ENCODE results near the gene SPATA4.

SPATA4 gene

DNA sequence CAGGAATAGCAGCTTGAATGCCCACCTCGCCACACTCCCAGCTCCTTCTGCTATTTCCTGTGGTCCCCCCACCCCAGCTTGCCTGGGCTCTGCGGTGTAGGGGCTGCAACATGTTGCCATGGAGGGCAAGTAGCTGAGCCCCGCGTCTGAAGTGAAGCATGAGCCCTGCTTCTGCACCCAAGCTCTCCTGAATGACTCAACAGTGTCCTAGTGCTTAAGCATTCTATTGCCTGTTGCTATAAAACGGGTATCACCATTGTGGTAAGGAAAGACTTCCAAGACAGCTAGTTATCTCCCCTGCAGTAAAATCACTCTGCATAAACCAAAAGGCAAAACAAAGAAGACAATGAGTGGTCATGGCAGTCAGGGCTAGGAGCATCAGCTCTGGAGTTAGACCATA lies 31.4 kb upstream of the SPATA4 start:
- no peaks in the 10 kb centered on the region for H3K79me2 ChIP-seq (ENCODE audit: control insufficient read depth, insufficient read depth, low read length, poor library complexity)

DNA sequence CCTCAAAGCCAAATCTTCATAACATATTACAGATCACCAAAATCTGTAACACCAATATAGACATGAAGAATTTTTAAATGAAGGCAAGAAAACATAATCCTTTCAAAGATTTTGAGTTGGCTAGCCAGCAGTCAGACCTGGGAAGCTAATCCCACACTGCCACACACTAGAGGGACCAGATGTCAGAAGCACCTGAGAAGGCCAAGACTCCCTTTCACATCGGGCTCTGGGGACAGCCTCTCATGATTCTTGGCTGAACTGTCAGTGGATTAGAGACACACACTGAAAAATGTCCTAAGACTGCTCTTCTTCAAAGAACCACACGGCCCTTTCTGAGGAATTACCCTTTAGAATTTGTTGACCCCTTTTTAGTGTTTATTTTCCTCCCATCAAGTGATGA lies 28.2 kb upstream of the SPATA4 start:
- H3K9ac ChIP-seq (ENCODE audit: low read length): no peak overlapping the region
- no peak overlapping the region for H2AK5ac ChIP-seq (ENCODE audit: low read length)
- H3K36me3 ChIP-seq (ENCODE audit: control insufficient read depth in 1 of 2, insufficient read depth in 2 of 2, low read length in 2 of 2): no peaks in the 10 kb centered on the region
- no CpG with 5 or more reads among the region's 2 CpGs for WGBS (ENCODE audit: extremely low coverage, insufficient coverage, insufficient read length)
- H3K27me3 ChIP-seq (ENCODE audit: insufficient read depth, low read length): no peaks in the 10 kb centered on the region
- H3K79me2 ChIP-seq (ENCODE audit: control insufficient read depth, insufficient read depth, low read length, poor library complexity): no peaks in the 10 kb centered on the region
- no peak overlapping the region for H3K18ac ChIP-seq (ENCODE audit: low read length)
- H3K23ac ChIP-seq (ENCODE audit: low read length): no peak overlapping the region
- no peak overlapping the region for H3K4me2 ChIP-seq (ENCODE audit: low read length)
- no peaks in the 10 kb centered on the region for H3K4me1 ChIP-seq (ENCODE audit: control insufficient read depth in 1 of 2, insufficient read depth in 2 of 2, low read length in 2 of 2)
- H4K12ac ChIP-seq (ENCODE audit: low read depth, low read length): no peak overlapping the region
- no peaks in the 10 kb centered on the region for H3K79me1 ChIP-seq (ENCODE audit: low read length)
- no peak for DNase-seq
- H2BK12ac ChIP-seq (ENCODE audit: low read length): no peak overlapping the region
- no peak overlapping the region for H4K8ac ChIP-seq (ENCODE audit: low read depth, low read length)
- H3K4ac ChIP-seq (ENCODE audit: low read depth, low read length): no peak overlapping the region
- H2AFZ ChIP-seq (ENCODE audit: insufficient read depth, low read length, poor library complexity): no peak overlapping the region
- no peaks in the 10 kb centered on the region for H3K9me3 ChIP-seq (ENCODE audit: insufficient read depth, low read depth, low read length)
- no peak overlapping the region for H2BK5ac ChIP-seq (ENCODE audit: low read depth, low read length, poor library complexity)
- no peak overlapping the region for H2BK120ac ChIP-seq (ENCODE audit: insufficient read depth, low read length, poor library complexity)
- H3K4me3 ChIP-seq (ENCODE audit: low read depth, low read length): no peak overlapping the region
- no peak overlapping the region for H4K91ac ChIP-seq (ENCODE audit: low read depth, low read length)
- no peak overlapping the region for H3K14ac ChIP-seq (ENCODE audit: low read length)
- H3K27ac ChIP-seq (ENCODE audit: low read depth, low read length): no peak overlapping the region

More for the DNA sequence above, 31.4 kb upstream of the SPATA4 start:
- Histone ChIP-seq H3K14ac (ENCODE audit: low read length) (no peak overlapping the region), H3K18ac (ENCODE audit: low read length) (no peak overlapping the region), H2BK120ac (ENCODE audit: insufficient read depth, low read length, poor library complexity) (no peak overlapping the region), H3K4me3 (ENCODE audit: low read depth, low read length) (no peak overlapping the region), H4K12ac (ENCODE audit: low read depth, low read length) (no peak overlapping the region), H3K36me3 (ENCODE audit: control insufficient read depth in 1 of 2, insufficient read depth in 2 of 2, low read length in 2 of 2) (no peaks in the 10 kb centered on the region), H3K4ac (ENCODE audit: low read depth, low read length) (no peak overlapping the region), H3K27ac (ENCODE audit: low read depth, low read length) (no peak overlapping the region), H2BK5ac (ENCODE audit: low read depth, low read length, poor library complexity) (no peak overlapping the region), H2AFZ (ENCODE audit: insufficient read depth, low read length, poor library complexity) (no peak overlapping the region), H3K4me2 (ENCODE audit: low read length) (no peak overlapping the region), H4K8ac (ENCODE audit: low read depth, low read length) (no peak overlapping the region), H3K9me3 (ENCODE audit: insufficient read depth, low read depth, low read length) (no peaks in the 10 kb centered on the region), H3K79me1 (ENCODE audit: low read length) (no peaks in the 10 kb centered on the region), H3K4me1 (ENCODE audit: control insufficient read depth in 1 of 2, insufficient read depth in 2 of 2, low read length in 2 of 2) (no peaks in the 10 kb centered on the region), H3K9ac (ENCODE audit: low read length) (no peak overlapping the region), H2AK5ac (ENCODE audit: low read length) (no peak overlapping the region), H3K23ac (ENCODE audit: low read length) (no peak overlapping the region), H3K27me3 (ENCODE audit: insufficient read depth, low read length) (no peaks in the 10 kb centered on the region), H2BK12ac (ENCODE audit: low read length) (no peak overlapping the region), H4K91ac (ENCODE audit: low read depth, low read length) (no peak overlapping the region)
- WGBS (ENCODE audit: extremely low coverage, insufficient coverage, insufficient read length): no CpG with 5 or more reads among the region's 5 CpGs
- no peak for DNase-seq

DNA sequence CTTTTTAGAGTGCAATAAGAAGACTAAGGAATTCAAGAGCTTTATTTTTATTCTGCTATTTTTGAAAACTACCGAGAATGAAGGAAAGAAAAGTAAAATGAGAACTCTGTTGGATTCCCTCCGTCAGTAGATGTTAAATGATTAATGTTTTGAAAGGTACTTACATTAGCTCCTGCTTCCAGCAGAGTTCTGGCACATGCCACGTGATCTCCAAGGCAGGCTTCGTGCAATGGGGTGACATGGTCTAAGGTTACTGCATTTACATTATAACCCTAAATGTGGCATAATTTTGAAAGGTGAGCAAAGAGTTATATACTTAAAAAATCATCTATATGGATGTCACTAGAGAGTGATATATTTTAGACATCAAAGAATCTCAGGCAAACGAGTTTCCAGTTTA lies 26.8 kb upstream of the SPATA4 start:
- Histone ChIP-seq H3K4me1 (ENCODE audit: control insufficient read depth in 1 of 2, insufficient read depth in 2 of 2, low read length in 2 of 2) (no peaks in the 10 kb centered on the region), H3K36me3 (ENCODE audit: control insufficient read depth in 1 of 2, insufficient read depth in 2 of 2, low read length in 2 of 2) (no peaks in the 10 kb centered on the region), H3K79me2 (ENCODE audit: control insufficient read depth, insufficient read depth, low read length, poor library complexity) (no peaks in the 10 kb centered on the region), H3K4me2 (ENCODE audit: low read length) (no peak overlapping the region), H3K27me3 (ENCODE audit: insufficient read depth, low read length) (no peaks in the 10 kb centered on the region), H4K91ac (ENCODE audit: low read depth, low read length) (no peak overlapping the region), H2AFZ (ENCODE audit: insufficient read depth, low read length, poor library complexity) (no peak overlapping the region), H3K18ac (ENCODE audit: low read length) (no peak overlapping the region), H3K23ac (ENCODE audit: low read length) (no peak overlapping the region), H2BK5ac (ENCODE audit: low read depth, low read length, poor library complexity) (no peak overlapping the region), H2BK120ac (ENCODE audit: insufficient read depth, low read length, poor library complexity) (no peak overlapping the region), H2BK12ac (ENCODE audit: low read length) (no peak overlapping the region), H3K79me1 (ENCODE audit: low read length) (no peaks in the 10 kb centered on the region), H4K12ac (ENCODE audit: low read depth, low read length) (no peak overlapping the region), H3K14ac (ENCODE audit: low read length) (no peak overlapping the region), H2AK5ac (ENCODE audit: low read length) (no peak overlapping the region), H4K8ac (ENCODE audit: low read depth, low read length) (no peak overlapping the region), H3K9ac (ENCODE audit: low read length) (no peak overlapping the region), H3K9me3 (ENCODE audit: insufficient read depth, low read depth, low read length) (no peaks in the 10 kb centered on the region), H3K27ac (ENCODE audit: low read depth, low read length) (no peak overlapping the region), H3K4ac (ENCODE audit: low read depth, low read length) (no peak overlapping the region), H3K4me3 (ENCODE audit: low read depth, low read length) (no peak overlapping the region)
- no peak for DNase-seq
- WGBS (ENCODE audit: extremely low coverage, insufficient coverage, insufficient read length): no CpG with 5 or more reads among the region's 5 CpGs

DNA sequence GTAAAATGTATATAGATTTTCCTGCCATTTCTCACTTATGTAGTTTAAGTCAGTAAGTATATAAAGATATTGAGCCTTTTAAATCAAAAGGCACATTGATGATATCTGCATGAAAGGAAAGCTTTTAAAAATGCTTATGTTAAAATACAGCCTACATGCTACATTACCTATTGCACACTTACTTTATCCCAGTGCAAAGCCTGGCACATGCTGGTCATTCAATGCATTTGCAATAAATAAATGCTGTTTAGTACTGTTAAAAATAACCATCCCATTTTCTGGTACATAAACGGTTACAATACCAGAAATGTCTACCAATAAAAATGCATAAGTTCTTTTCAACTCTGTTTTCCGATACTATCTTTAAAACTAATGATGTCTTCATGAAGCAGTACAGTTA lies 22.1 kb upstream of the SPATA4 start:
- H4K91ac ChIP-seq (ENCODE audit: low read depth, low read length): no peak overlapping the region
- H3K79me1 ChIP-seq (ENCODE audit: low read length): no peaks in the 10 kb centered on the region
- H4K8ac ChIP-seq (ENCODE audit: low read depth, low read length): no peak overlapping the region
- H4K12ac ChIP-seq (ENCODE audit: low read depth, low read length): no peak overlapping the region
- no peak overlapping the region for H3K14ac ChIP-seq (ENCODE audit: low read length)
- H3K9ac ChIP-seq (ENCODE audit: low read length): no peak overlapping the region
- no peak overlapping the region for H3K4me2 ChIP-seq (ENCODE audit: low read length)
- no peak for DNase-seq
- H3K4me3 ChIP-seq (ENCODE audit: low read depth, low read length): no peak overlapping the region
- no peak overlapping the region for H3K18ac ChIP-seq (ENCODE audit: low read length)
- no peak overlapping the region for H2AK5ac ChIP-seq (ENCODE audit: low read length)
- no peak overlapping the region for H3K23ac ChIP-seq (ENCODE audit: low read length)
- H2BK12ac ChIP-seq (ENCODE audit: low read length): no peak overlapping the region
- no peaks in the 10 kb centered on the region for H3K36me3 ChIP-seq (ENCODE audit: control insufficient read depth in 1 of 2, insufficient read depth in 2 of 2, low read length in 2 of 2)
- H3K79me2 ChIP-seq (ENCODE audit: control insufficient read depth, insufficient read depth, low read length, poor library complexity): no peaks in the 10 kb centered on the region
- no CpG with 5 or more reads among the region's 2 CpGs for WGBS (ENCODE audit: extremely low coverage, insufficient coverage, insufficient read length)
- H3K27ac ChIP-seq (ENCODE audit: low read depth, low read length): no peak overlapping the region
- no peaks in the 10 kb centered on the region for H3K9me3 ChIP-seq (ENCODE audit: insufficient read depth, low read depth, low read length)
- H3K4me1 ChIP-seq (ENCODE audit: control insufficient read depth in 1 of 2, insufficient read depth in 2 of 2, low read length in 2 of 2): no peaks in the 10 kb centered on the region
- no peak overlapping the region for H2AFZ ChIP-seq (ENCODE audit: insufficient read depth, low read length, poor library complexity)
- no peak overlapping the region for H3K4ac ChIP-seq (ENCODE audit: low read depth, low read length)
- no peak overlapping the region for H2BK120ac ChIP-seq (ENCODE audit: insufficient read depth, low read length, poor library complexity)
- H2BK5ac ChIP-seq (ENCODE audit: low read depth, low read length, poor library complexity): no peak overlapping the region
- H3K27me3 ChIP-seq (ENCODE audit: insufficient read depth, low read length): no peaks in the 10 kb centered on the region

Data from trophoblast cell (in vitro differentiated cells and primary cell).